GM19023 (cell line): ENCODE results near the gene WFDC6.
"Not testable (repeated sequence)": the region's sequence is repeated elsewhere in the genome, so short reads cannot be mapped to it uniquely, and the experiment has no call there.

Experiments used
- ATAC-seq: cut with Tn5 transposase; IDR thresholded peaks from one replicate; pipeline ENCODE4 v1.9.1; 2021; ENCODE audit warnings: mild to moderate bottlenecking, moderate library complexity; ENCODE audit not compliant: unreplicated experiment

The WFDC6 gene

DNA sequence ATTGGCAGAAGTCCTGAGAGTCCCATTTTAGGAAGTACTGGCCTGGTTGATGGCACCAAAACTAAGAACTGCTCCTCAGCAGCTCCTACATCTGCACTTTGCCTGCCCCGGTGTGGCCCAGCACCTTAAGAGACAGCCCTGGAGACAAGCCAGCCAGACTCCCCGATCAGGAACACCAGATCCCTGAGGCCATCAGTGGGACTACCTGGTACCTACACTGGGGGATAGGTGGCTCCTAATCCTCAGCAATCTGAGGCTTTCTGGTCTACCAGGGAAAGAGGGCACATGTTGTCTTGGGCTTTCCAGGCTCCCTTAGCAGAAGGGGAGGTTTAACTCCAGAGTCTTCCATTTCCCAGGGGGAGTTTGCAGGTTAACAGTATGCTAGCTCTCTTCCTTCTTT is at the start of gene WFDC6:
TSS of gene WFDC6 (minus strand) at position 101 of the 400 bp plus-strand sequence. CDS start at position 26, 75 bp downstream.
- ATAC-seq, result no peak

DNA sequence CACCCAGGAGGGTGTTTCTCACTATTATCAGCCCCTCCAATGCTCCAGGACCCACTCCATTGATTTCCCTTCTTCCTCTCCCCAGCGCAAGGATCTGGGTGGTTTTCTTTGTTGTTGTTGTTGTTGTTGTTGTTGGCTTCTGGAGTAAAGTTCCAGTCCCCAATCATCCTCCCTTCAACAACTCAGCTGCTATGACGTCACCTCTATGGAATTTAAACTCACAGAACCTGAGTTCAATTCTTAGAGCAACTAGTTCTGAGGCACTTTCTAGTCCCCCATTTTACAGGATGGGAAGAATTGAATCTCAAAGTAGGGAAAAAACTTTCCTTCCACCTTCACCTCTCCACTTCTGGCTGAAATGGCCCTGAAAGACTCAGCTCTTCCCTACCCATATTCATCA is 49.5 kb upstream of the WFDC6 start:
- no peak for ATAC-seq

DNA sequence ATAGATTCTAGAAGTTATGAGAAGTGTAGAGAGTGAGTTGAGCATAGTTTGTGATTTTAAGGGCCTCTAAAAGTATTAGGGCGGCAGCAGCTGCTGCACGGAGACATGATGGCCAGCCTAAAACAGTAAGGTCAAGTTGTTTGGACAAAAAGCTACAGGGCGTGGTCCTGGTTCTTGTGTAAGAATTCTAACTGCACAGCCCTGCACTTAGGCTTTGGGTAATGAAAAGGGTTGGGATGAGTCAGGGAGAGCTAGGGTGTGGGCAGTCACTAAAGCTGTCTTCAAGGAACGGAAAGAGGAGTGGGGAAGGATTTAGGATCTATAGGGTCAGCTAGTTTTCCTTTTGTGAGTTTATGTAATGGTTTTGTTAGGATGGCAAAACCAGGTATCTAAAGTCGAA is 46.7 kb upstream of the WFDC6 start:
- not testable (repeated sequence) for ATAC-seq

DNA sequence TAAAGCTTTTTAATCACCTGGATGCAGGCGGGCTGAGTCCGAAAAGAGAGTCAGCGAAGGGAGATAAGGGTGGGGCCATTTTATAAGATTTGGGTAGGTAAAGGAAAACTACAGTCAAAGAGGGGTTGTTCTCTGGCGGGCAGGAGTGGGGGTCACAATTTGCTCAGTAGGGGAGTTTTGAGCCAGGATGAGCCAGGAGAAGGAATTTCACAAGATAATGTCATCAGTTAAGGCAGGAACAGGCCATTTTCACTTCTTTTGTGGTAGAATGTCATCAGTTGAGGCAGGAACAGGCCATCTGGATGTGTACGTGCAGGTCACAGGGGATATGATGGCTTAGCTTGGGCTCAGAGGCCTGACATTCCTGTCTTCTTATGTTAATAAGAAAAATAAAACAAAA is 45.0 kb upstream of the WFDC6 start:
- ATAC-seq, result not testable (repeated sequence)

DNA sequence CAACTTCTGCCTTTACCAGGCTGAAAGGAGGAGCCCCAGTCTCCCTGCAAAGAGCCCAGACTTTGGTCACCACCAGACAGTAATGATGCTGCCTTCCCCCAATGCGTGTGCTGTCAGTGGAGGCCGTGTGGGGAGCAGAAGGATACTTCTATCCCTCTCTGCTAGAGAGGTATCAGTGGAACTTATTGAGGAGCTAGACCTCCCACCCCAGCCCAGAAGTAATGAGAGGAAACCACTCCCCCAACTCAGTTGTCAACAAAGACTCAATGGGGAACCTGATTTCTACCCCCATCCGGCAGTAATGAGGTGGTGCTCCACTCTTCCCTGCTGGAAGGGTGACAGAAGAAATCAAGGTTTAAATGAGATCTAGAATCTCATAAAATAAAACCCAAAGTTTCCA is 44.2 kb upstream of the WFDC6 start:
- no peak for ATAC-seq

DNA sequence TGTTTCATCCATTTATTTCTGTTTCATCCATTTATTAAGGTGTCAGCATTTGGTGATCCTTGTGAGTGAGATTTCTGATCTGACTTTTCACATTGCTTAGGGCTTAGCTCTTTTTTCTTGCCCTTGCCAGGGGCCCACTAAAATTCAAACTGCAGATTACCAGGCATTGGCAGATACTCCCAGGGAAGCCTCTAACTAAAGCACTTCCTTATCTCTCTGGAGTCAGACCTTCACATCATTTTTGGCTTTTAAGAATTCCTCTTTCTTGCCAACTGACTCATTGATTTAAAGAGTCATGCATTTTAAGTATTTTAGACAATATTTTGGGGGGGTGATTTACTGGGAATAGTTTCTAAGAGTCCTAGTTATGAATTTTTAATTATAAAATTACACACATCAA is 42.4 kb upstream of the WFDC6 start:
- ATAC-seq, result no peak

DNA sequence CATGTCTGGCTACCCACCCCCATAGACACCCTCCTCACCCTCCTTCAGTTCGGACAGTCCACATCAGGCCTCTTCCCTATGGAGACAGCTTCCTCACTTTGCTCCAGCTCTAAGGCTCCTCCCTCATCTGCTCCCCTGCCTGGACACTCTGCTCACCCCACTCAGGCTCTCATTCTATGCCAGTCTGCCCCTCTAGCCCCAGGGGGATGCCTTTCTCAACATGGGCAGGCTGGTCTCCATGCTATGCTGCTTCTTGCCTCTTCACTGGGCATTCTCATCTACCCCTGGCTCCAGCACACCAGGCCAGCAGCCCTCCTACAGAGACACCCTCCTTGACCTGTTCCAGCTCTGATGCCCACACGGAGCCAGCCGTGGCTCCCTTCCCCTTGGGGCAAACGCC is 39.9 kb upstream of the WFDC6 start, which contains the start of gene WFDC8:
TSS of gene WFDC8 (minus strand) at position 101 of the 400 bp plus-strand sequence. CDS start at position 64, 37 bp downstream.
- no peak for ATAC-seq

DNA sequence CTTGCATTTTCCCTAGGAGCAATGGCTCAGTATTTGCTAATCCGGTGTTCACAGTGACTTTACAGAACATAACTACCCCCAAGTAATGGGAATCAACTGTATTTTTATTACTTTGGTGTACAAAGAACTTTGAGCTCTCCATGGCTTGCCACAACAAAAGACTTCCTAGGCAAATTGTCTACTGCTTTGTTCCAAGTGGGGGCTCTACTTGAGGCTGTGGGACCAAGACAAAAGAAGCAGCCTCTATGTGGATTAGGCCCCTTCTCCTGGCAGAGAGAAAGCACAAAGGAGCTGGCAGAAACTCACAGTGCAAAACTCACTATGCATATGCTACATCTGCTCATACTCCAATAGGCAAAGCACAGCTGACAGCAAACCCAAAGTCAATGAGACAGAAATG is 38.9 kb upstream of the WFDC6 start:
- no peak for ATAC-seq

DNA sequence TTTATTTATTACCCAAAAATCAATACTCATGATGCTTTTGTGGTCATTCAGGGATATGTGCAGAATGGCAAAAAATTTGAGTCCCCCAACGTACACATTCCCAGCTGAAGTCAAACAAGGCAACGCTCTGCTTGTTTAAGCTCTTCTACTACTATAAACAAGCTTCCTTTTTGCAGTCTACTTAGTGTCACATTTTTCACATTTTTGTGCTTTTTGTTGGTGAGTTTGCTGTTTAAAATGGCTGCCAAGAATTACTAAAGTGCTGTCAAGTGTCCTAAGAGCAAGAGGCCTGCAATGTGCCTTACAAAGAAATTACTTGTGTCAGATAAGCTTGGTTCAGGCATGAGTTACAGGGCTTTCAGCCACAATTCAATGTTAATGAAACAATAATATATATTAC is 37.7 kb upstream of the WFDC6 start:
- ATAC-seq, result no peak

DNA sequence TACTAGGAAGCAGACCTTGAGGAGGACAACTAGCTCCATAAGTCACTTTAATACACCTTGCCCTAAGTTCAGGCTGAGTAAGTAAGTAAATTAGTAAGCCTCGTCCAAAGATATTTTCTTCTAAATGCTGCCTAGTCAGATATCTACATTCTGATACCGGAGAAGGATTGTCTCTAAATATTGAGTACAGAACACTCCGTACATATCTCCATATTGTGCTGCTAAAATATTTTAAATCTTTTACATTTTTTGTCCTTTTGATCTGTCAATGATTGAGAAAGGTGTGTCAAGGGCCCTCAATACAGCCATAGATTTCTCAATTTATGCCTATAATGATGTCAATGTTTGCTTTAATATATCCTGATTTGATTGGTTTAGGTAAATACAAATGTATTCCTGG is 36.6 kb upstream of the WFDC6 start:
- no peak for ATAC-seq

DNA sequence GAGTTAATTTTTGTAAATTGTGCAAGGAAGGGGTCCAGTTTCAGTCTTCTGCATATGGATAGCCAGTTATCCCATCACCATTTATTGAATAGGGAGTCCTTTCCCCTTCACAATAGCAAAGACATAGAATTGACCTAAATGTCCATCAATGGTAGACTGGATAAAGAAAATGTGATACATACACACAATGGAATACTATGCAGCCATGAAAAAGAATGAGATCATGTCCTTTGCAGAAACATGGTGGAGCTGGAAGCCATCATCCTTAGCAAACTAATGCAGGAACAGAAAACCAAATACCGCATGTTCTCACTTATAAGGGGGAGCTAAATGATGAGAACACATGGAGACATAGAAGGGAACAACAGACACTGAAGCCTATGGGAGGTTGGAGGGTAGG is 30.4 kb upstream of the WFDC6 start:
- ATAC-seq, result not testable (repeated sequence)

DNA sequence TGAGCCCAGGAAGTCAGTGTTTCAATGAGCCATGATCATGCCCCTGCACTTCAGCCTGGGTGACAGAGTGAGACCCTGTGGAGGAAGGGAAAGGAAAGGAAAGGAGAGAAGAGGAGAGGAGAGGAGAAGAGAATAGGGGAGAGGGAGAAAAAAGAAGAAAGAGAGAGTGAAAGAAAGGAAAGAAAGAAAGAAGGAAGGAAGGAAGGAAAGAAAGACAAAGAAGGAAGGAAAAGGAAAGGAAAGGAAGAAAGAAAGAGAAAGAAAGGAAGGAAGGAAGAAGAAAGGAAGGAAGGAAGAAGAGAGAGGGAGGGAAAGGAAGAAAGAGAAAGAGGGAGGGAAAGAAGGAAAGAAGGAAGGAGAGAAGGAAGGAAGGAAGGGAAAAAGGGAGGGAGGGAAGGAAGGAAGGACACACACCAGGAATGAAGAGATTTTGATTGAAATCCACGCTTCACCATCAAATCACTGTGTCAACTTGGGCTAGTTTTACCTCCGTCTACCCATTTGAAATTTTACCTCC is 25.5 kb upstream of the WFDC6 start:
- ATAC-seq, result no peak

DNA sequence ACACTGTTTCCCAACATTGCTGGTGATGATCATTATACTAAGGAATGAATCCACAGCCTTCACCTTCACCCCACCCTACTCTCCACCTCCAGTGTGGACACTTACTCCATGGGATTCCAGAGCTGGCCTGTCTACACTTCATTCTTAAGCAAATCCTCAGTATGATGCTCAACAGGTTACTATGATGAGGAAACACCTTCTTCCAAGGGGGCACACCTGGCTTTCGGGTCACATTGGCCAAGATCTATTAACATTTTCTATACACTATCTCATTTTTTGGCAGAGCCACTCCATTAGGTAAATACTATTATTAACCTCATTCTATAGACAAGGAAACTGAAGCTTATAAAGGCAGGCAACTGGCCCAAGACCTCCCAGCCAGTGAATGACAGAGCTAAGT is 15.9 kb upstream of the WFDC6 start:
- ATAC-seq, result no peak

DNA sequence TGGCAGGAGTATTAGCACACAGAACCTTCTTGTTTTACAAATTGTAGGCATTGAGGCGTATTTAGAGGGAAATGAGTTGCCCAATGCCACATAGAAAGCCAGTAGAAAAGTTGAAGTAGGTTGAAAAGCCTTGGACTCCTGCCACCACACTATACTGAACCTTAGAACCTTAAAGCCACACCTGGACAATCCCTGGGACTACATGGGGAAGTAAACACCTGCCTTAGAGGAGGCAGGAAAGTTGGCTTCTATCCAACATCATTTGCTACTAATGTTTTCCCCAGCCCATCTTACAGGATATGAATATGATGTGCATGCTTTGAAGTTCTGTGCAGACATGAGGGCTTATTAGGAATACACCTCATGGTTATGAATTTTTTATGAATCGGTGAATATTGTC is 13.2 kb upstream of the WFDC6 start:
- ATAC-seq, result no peak

DNA sequence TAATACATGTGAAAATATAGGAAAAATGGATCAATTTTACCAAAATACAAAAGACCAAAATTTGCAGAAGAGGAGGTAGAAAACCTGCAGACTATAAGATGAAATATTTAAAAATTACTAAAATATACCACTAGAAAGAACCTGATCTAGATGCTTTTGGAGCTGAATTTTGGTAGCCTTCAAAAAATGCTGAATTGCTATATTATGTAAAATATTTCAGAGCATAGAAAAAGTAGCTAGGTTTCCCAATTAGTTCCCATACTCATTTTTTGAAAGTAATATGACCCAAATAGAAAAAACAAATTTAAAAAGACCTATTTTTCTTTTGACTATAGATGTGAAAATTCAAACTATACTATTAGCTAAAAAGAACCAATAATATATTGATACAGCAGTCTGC is 11.5 kb upstream of the WFDC6 start:
- no peak for ATAC-seq

DNA sequence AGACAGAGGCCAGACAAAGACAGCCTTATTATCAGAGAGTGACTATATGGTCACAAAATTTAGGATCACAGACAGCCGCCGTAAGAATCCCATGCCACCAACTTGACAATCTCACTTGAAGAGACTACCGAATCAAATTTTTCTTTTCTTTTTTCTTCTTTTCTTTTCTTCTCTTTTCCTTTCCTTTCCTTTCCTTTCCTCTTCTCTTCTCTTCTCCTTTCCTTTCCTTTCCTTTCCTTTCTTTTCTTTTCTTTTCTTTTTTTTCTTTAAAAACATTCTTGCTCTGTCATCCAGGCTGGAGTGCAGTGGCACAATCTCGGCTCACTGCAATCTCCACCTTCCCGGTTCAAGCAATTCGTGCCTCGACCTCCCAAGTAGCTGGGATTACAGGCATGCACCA is 9.1 kb upstream of the WFDC6 start:
- no peak for ATAC-seq

DNA sequence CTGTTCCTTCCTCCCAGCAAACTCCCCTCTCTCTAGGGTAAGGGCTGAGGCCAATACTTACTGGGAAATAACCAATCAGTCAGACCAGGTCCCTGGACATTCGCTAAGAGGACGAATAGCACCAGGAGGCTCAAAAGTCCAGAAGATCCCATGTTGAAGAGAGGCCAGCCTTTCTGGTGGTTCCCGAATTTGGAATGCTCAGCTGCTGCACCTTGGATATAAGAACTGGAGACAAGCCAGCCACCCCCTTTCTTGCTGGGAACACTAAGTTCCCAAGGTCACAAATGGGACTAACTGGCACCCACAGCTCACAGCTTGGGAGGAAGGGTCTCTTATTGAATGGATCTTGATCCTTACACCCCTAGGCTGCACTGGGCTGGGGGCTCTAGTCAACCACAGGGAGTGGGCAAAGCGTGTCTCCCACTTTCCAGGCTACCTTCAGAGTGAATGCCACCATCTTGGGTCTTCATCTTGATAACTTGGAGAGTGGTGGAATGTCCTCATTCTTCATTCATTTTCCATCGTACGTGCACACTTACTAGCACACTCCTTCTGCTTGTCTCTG is 8.0 kb upstream of the WFDC6 start, which contains the start of gene EPPIN:
TSS of gene EPPIN (minus strand) at position 196 of the 565 bp plus-strand sequence. CDS start at position 152, 44 bp downstream.
- no peak for ATAC-seq

DNA sequence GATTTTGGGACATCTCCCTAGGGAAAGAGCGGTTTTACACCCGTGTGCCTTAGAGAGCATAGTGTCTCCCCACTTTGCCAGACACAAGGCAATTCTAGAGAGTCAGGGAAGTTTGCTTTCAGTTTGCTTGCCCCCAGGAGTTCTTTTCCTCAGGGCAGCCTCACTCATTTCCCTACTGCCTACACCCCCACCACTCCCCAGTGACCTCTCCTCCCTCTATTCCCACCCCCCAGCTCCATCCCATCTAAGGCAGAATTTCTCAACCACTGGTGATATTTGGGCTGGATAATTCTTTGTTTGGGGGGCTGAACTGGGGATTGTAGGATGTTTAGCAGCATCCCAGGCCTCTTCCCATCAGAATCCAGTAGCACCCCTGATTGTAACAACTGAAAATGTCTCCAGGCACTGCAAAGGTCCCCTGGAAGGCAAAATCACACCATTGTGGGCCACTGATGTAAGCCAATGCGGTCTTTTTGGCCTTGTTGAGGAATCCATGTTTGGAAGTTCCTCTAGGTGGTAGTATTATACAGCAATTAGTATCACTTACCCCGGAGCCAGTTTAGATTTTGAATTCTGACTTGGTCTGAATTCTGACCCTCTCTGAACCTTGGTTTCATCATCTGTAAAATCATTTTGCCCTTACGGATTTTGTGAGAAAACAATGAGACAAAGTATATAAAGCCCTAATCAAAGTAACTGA is 6.6 kb upstream of the WFDC6 start:
- no peak for ATAC-seq

DNA sequence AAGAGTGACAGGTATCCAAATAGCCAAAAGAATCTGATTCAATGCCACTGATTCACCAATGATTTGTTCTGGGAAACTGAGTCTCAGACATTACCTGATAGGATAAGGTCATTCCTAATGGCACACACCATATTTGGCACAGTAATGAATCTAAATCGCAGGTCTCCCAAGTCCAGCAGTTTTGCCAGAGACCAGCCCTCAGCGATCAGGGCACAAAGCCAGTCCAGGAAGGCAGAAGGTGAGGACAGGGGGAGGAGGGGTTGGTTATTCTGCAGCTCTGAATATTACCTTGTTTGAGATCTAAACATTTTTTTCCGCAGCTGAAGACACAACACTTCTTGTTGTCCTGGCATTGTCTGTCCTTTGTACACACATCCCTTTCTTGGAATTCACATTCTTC is 6.1 kb upstream of the WFDC6 start:
- no peak for ATAC-seq

DNA sequence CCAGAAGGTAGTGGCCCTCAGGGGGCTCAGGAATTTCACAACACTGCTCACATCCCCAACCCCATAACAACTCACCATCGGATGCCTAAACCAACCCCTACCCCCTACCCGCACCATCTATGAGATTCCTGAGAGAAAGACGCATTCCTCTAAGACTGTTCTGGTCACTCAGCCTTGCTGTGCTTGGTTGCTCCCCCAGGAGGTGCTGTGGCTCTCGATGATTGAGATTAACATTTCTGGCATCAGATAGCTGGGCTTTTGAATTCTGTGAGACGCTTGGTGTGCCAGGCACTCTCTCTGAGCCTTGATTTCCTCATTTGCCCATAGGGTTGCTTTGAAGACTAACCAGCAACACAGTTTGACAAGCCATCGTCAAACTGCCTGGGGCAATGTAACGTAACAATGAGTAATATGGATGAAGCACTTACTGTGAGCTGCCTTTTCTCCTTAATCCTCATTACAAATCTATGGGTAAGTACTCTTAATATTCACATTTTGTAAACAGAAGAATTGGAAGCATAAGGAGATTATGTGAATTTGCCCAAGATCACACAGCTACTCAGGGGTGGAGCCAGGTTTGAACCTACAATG is 978 bp downstream of the WFDC6 start:
- no peak for ATAC-seq

DNA sequence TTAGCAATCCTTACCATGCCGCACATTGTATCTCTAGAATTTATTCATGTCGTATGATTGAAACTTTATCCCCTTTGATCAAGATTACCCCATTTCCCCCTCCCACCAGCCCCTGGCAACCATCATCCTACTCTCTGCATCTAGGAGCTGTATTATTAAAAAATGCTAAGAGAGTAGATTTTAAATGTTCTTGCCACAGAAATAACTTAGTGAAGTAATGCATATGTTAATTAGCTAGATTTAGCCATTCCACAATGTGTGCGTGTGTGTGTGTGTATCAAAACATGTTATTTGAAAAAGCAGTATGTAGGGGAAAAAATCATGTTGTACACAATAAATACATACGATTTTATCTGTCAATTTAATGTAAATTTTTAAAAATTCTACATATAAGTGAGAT is 12.0 kb downstream of the WFDC6 start:
- ATAC-seq, result no peak

DNA sequence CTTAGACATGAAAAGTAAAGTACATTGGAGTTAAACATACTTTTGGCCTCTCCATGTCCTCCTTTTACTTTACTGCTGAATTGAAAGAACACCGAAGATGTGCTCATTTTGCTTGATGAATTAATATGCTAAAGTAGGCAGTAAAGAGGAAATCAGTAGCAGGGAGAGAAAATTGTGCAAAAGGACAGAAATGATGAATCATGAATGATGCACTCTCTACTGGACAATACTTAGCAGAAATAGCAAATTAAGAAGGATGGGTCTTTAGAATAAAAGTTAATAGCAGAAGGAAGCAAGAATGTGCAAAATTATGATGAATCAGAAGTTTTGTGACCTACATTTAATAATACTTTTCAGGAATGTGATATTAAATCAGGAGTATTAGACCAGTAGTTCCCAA is 15.5 kb downstream of the WFDC6 start:
- no peak for ATAC-seq
